ENCODE measurements around the gene IBA57. TPM values are rescaled to one million over a fixed set of nuclear protein-coding genes. Genes with fewer than 3 reads are reported as not detected.

The IBA57 gene
- polyA plus RNA-seq, 1 donor: 9.2 TPM

DNA sequence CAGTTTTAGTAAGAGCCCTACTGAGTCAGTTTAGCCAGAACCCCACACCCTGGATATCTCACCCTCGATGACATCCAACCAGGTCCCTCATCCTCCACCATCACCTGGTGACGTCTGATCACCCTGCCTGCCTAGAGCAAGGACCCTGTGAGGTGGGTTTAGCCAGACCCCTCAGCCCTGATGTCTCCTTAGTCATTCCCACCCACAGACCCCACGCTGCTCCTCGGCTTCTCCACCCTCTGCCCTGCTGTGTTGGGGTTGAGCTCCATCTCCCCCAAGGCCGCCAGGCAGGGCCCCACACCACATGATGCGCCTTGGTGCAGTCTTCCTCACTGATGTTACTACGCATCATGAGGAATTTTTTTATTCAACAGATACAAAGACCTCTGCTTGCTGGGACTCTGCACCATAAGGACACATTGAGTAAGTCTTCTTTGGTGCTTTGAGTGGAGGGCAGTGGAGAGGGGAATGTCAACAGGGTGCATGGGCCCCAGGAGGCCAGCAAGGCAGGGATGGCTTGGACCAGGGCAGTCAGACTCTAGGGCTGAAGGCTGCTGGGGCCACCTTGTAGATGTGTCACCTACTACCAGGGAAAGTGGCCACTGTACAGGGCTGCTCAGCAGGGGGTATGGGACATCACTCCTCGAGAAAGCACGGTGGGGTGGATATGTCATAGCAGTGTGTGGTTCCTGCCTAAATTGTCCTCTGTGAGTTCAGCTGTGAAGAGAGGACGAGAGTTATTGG, 1.7 kb upstream of the IBA57 start:
- Histone ChIP-seq H3K4me1 (ENCODE audit: control insufficient read depth, insufficient read depth, low read length) (peaks cover 35% of the 10 kb centered on the region), H3K9me3 (ENCODE audit: control insufficient read depth, low read depth, low read length) (no peaks in the 10 kb centered on the region)

DNA sequence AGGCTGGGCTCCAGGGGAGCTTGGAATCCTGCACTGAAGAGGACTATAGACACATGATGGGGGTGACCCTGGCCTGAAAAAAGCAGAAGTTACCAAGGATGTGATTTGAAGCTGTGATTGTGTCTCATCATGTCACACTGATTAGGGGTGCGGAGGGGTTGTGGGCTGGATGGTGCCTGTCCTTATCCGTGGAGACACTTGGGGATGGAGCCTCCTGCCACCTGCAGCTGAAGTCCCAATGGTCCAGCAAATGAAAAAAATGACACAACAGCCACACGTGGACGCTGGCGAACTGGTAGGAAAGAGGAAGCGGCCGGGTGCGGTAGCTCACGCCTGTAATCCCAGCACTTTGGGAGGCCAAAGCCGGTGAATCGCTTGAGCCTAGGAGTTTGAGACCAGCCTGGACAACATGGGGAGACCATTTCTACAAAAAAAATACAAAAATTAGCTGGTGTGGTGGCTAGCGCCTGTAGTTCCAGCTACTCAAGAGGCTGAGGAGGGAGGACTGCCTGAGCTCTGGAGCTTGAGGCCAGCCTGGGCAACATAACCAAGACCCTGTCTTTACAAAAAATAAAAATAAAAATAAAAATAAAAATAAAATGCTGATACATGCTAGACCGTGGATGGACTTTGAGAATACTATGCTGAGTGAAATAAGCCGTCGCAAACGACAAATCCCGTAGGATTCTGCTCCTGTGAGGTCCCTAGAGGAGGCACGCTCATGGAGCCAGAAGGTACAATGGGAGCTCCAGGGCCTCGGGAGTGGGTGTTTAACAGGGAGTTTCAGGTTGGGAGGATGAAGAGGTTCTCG, 838 bp upstream of the IBA57 start:
- peak overlapping the region; percentile 57 for H3K4me3 ChIP-seq (ENCODE audit: low read length)

More for the DNA sequence above, 1.7 kb upstream of the IBA57 start:
- Histone ChIP-seq H3K36me3 (ENCODE audit: control insufficient read depth, insufficient read depth, low read length) (peaks cover 2% of the 10 kb centered on the region), H3K4me3 (ENCODE audit: low read length) (no peak overlapping the region), H3K27me3 (ENCODE audit: control insufficient read depth, insufficient read depth, low read length) (peaks cover 23% of the 10 kb centered on the region), H3K27ac (ENCODE audit: low read length) (no peak overlapping the region)
- no peak for DNase-seq
- WGBS (ENCODE audit: insufficient coverage, low lambda C conversion rate): no CpG with 5 or more reads among the region's 10 CpGs

DNA sequence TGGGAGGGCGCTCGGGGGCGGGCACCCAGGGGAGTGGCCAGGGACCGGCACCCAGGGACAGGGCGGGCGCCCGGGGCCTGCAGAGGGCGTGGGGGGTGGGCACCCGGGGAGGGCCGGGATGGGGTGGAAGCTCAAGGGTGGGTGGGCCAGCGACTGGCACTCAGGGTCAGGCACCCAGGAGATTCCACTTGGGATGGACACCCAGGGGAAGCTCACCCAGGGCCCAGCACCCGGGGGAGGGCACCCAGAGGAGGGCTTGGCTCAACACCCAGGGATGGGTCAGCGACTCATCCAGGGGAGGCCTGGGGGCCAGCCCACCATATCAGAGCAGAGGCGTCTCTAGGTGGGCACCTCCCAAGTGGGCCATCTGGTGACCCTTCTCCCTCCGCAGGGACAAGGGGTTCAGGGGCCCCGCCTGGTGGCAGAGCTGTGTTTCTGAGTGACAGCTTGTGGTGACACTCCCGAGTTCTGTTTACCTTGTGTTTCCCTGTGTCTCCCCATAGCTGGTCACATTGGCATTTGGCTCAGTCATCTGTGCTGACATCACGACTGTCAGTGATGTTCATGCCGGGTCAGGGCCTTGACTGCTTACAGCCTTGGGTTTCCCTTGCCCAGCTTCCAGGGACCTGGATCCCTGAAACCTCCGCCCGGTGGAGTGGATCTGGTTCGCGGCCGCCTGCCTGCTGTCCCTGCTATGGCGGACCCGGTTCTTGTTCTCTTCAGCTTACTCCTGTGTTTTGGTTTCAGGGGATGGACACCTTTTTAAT, 749 bp downstream of the IBA57 start:
- DNase-seq: peak; percentile 82 to 89
- no CpG with 5 or more reads among the region's 26 CpGs for WGBS (ENCODE audit: insufficient coverage, low lambda C conversion rate)
- Histone ChIP-seq H3K9me3 (ENCODE audit: control insufficient read depth, low read depth, low read length) (no peaks in the 10 kb centered on the region), H3K36me3 (ENCODE audit: control insufficient read depth, insufficient read depth, low read length) (peaks cover 2% of the 10 kb centered on the region), H3K4me3 (ENCODE audit: low read length) (peak overlapping the region; percentile 84), H3K27ac (ENCODE audit: low read length) (peak overlapping the region; percentile 99), H3K27me3 (ENCODE audit: control insufficient read depth, insufficient read depth, low read length) (peaks cover 2% of the 10 kb centered on the region), H3K4me1 (ENCODE audit: control insufficient read depth, insufficient read depth, low read length) (peaks cover 28% of the 10 kb centered on the region)

More for the DNA sequence above, 838 bp upstream of the IBA57 start:
- Histone ChIP-seq H3K27ac (ENCODE audit: low read length) (peak overlapping the region; percentile 96), H3K9me3 (ENCODE audit: control insufficient read depth, low read depth, low read length) (no peaks in the 10 kb centered on the region), H3K36me3 (ENCODE audit: control insufficient read depth, insufficient read depth, low read length) (peaks cover 2% of the 10 kb centered on the region), H3K4me1 (ENCODE audit: control insufficient read depth, insufficient read depth, low read length) (peaks cover 35% of the 10 kb centered on the region), H3K27me3 (ENCODE audit: control insufficient read depth, insufficient read depth, low read length) (peaks cover 15% of the 10 kb centered on the region)
- 14% methylated on average over 1 of the region's 20 CpGs for WGBS (ENCODE audit: insufficient coverage, low lambda C conversion rate)
- DNase-seq: no peak

DNA sequence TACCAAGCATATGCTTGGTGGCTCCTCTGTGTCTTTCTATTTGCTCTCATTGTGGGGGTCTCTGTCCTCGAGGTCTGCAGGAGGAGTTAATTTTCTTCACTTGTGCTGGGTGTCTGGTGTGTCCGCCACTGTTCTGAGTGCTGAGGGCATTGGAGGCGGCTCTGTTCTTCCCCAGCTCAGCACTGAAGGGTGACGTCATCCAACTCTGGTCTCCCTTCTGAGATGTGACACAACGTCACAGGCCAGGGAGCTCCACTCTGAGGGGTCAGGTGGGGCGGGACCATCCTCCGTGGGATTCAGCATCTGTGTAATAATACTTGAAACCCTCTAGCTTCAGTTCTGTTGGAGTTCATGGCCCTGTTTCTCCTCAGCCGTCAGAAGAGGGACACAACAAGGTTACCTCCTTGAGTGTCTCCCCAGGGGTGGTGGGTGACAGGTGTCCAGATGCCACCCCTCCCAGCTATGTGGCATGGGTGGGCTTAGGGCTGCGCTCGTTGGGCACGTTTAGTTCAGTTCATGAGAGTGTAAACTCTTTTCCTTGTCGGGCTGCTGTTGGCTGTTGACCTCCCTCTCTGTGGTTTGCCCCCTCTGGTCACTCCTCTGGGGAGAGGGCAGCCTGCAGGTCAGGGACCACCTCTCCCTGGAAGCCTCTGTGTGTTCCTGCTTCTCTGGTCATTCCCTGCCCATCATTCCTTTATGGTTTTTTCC, 3.1 kb downstream of the IBA57 start:
- Histone ChIP-seq H3K36me3 (ENCODE audit: control insufficient read depth, insufficient read depth, low read length) (peaks cover 2% of the 10 kb centered on the region), H3K9me3 (ENCODE audit: control insufficient read depth, low read depth, low read length) (peaks cover under 1% of the 10 kb centered on the region), H3K4me1 (ENCODE audit: control insufficient read depth, insufficient read depth, low read length) (peaks cover 4% of the 10 kb centered on the region), H3K27me3 (ENCODE audit: control insufficient read depth, insufficient read depth, low read length) (no peaks in the 10 kb centered on the region), H3K4me3 (ENCODE audit: low read length) (no peak overlapping the region), H3K27ac (ENCODE audit: low read length) (no peak overlapping the region)
- WGBS (ENCODE audit: insufficient coverage, low lambda C conversion rate): no CpG with 5 or more reads among the region's 12 CpGs
- no peak for DNase-seq

DNA sequence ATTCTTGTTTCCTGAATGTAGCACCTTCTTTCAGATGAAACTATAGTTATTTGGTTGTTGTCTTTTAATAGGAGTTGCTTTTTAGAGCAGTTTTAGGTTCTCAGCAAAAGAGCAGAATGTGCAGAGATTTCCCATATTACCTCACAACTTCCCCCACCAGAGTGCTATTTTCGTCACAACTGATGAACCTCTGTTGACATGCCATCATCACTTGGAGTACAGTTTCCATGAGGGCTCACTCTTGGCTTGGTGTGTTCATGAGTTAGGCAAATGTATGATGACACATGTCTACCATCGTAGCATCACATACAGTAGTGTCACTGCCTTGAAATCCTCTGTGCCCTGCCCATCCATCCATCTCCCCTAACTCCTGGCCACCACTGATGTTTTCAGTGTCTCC, 3.7 kb downstream of the IBA57 start:
- Histone ChIP-seq H3K36me3 (ENCODE audit: control insufficient read depth, insufficient read depth, low read length) (peaks cover 2% of the 10 kb centered on the region), H3K4me1 (ENCODE audit: control insufficient read depth, insufficient read depth, low read length) (peaks cover 4% of the 10 kb centered on the region), H3K27ac (ENCODE audit: low read length) (no peak overlapping the region), H3K9me3 (ENCODE audit: control insufficient read depth, low read depth, low read length) (peaks cover 5% of the 10 kb centered on the region), H3K27me3 (ENCODE audit: control insufficient read depth, insufficient read depth, low read length) (no peaks in the 10 kb centered on the region), H3K4me3 (ENCODE audit: low read length) (no peak overlapping the region)
- whole genome bisulfite sequencing (ENCODE audit: insufficient coverage, low lambda C conversion rate): no CpG with 5 or more reads among the region's 2 CpGs
- no peak for DNase-seq

DNA sequence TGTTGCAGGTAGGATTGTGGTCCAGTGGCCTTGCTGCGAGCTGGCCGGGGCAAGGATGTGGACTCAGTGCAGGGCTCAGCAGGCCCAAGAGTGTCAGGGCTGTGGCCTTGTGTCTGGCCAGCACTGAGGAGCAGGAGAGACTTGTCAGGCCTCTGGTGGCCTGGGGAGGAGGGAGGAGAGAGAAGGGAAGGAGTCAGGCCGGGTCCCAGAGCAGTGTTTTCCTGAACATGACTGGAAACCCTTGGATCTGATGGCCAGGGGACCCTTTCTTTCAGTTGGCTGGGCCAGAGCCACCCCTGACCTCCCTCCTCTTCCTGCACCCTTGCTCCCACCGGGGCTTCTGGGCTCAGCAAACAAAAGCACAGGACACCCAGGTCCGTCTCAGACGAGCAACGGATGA, 5.1 kb downstream of the IBA57 start:
- Histone ChIP-seq H3K36me3 (ENCODE audit: control insufficient read depth, insufficient read depth, low read length) (peaks cover 12% of the 10 kb centered on the region), H3K9me3 (ENCODE audit: control insufficient read depth, low read depth, low read length) (peaks cover 10% of the 10 kb centered on the region), H3K27me3 (ENCODE audit: control insufficient read depth, insufficient read depth, low read length) (no peaks in the 10 kb centered on the region), H3K4me3 (ENCODE audit: low read length) (no peak overlapping the region), H3K4me1 (ENCODE audit: control insufficient read depth, insufficient read depth, low read length) (peaks cover 4% of the 10 kb centered on the region), H3K27ac (ENCODE audit: low read length) (no peak overlapping the region)
- DNase-seq: no peak
- no CpG with 5 or more reads among the region's 7 CpGs for WGBS (ENCODE audit: insufficient coverage, low lambda C conversion rate)

DNA sequence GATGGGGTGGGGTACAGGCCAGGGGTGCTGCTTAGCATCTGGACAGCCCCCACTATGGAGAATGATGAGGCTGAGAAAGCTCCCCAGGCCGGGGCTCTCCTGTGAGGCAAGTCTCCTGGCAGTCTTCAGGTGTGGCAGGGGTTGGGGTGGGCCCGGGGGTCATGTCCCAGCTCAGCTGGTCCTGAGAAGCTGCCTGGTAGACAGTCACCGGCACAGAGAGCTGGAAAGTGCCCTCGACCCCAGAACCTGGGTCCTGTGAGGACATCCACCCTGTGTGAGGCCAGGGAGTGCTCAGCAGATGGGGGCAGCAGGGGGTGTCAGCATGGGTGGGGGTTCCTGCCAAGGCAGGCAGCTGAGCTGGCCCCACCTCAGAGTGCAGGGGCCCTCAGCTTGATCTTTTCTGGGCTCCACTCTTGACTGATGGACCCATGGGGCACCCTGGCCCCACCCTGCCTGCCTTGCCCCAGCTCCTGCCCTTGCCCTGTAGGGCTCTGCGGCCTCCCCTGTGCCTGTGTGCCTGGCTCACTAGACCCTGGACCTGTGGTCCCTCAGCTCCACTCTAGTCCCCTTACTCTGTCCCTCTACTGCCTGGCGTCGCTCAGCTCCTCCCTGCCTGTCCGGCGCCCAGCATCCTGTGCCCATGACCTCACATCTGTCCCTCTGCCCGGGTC, 5.8 kb downstream of the IBA57 start:
- H3K36me3 ChIP-seq (ENCODE audit: control insufficient read depth, insufficient read depth, low read length): peaks cover 17% of the 10 kb centered on the region
- no peaks in the 10 kb centered on the region for H3K27me3 ChIP-seq (ENCODE audit: control insufficient read depth, insufficient read depth, low read length)
- peaks cover 4% of the 10 kb centered on the region for H3K4me1 ChIP-seq (ENCODE audit: control insufficient read depth, insufficient read depth, low read length)
- no peak for DNase-seq
- H3K4me3 ChIP-seq (ENCODE audit: low read length): no peak overlapping the region
- WGBS (ENCODE audit: insufficient coverage, low lambda C conversion rate): 100% methylated on average over 1 of the region's 10 CpGs
- H3K9me3 ChIP-seq (ENCODE audit: control insufficient read depth, low read depth, low read length): peaks cover 10% of the 10 kb centered on the region
- H3K27ac ChIP-seq (ENCODE audit: low read length): no peak overlapping the region

DNA sequence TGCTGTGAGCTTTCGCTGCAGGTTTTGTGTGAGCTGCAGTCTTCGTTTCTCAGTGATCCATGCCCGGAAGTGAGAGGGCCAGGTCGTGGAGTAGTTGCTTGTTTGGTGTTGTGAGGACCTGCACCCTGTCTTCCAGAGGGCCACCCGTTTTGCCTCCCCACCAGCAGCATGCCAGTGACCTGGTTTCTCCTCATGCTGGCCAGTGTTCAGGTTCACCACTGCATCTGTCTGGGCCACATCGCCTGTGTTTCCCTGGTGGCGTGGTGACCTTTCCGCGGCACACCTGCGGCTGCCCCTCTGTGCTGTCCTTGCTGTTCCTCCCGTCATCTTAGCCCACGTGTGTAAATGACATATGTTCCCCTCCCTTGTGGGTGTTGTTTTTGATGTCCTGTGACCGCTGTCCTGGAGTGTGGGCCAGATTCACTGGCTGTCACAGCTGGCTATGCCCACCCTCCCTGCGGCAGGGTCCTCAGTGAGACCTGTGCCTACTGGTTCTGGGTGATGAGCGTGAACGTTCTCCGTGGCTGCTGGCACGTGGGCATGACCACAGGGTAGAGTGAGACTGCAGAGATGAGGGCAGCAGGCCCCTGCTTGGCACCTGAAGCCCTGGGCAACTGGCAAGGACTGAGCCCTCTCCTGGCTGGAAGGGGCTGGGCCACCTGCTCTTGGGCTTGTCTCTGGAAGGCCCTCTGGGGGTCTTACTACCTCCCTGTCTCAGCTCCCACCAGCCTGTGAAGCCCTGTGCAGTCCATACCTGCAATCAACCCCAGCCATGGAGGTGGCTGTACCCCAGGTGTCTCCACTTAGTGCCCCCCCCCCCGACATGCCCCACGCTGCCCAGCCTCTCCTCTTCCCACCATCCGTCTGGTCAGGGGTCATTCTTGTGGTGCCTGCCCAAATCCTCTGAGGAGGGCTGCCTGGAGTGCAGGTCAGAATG, 7.3 kb downstream of the IBA57 start:
- no CpG with 5 or more reads among the region's 21 CpGs for WGBS (ENCODE audit: insufficient coverage, low lambda C conversion rate)
- Histone ChIP-seq H3K9me3 (ENCODE audit: control insufficient read depth, low read depth, low read length) (peaks cover 10% of the 10 kb centered on the region), H3K27me3 (ENCODE audit: control insufficient read depth, insufficient read depth, low read length) (no peaks in the 10 kb centered on the region), H3K4me3 (ENCODE audit: low read length) (no peak overlapping the region), H3K27ac (ENCODE audit: low read length) (no peak overlapping the region), H3K36me3 (ENCODE audit: control insufficient read depth, insufficient read depth, low read length) (peaks cover 21% of the 10 kb centered on the region), H3K4me1 (ENCODE audit: control insufficient read depth, insufficient read depth, low read length) (no peaks in the 10 kb centered on the region)
- DNase-seq: no peak
